SIG-M5 treated with dmso at 0.1 percent for 504 hours (cell line): Measurements from ENCODE around the gene RRAGC.
"Not testable (repeated sequence)": the region's sequence is repeated elsewhere in the genome, so short reads cannot be mapped to it uniquely, and the experiment has no call there.

Experiments
- DNase-seq: peaks from one replicate; lab custom pipeline; 2025; ENCODE audit not compliant: unreplicated experiment; lab: John Stamatoyannopoulos, UW

Gene RRAGC

DNA sequence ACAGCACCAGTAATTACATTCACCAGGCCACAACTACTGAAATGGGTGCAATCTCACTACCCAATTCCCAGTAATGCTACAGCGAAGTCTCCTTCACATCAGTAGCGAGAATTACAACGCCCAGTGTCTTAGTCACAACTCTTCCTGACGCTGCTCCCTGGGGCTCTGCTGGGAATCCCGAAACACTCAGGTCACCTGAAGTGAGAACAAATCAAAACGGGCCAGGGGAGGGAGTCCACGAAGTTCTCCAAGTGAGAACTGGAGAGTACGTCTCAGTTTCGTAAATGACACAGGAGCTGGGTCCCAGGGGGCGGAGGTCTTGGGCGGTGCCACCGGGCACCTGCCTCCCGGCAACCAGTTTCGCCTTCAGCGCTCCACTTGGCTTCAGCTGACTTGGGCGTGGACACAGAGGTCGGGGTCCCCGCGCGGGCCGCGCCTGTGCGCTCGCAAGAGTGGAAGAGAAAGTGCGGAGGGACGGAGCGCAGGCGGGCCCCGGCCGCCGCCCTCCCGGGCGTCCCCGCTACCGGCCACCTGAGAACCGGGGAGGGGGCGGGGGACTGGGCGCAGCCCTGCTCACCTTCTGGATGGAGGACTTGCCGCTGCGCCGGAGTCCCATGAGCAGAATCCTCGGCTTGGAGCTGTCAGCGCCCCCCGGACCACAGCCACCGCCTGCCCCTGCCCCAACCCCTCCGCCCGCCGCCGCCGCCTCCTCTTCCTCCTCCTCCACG lies 575 bp downstream of the RRAGC start:
- peak; percentile 20 for DNase-seq

GRCh38 chr1:38852780-38853179 lies 6.8 kb downstream of the RRAGC start:
- DNase-seq, result no peak

- DNase-seq, result peak; percentile 91
Measured at GRCh38 chr1:38848071-38848470, 11.5 kb downstream of the RRAGC start.

- DNase-seq, result no peak
Measured at GRCh38 chr1:38846210-38846609, 13.4 kb downstream of the RRAGC start.

- not testable (repeated sequence) for DNase-seq
Measured at GRCh38 chr1:38845088-38845487, 14.5 kb downstream of the RRAGC start.

DNA sequence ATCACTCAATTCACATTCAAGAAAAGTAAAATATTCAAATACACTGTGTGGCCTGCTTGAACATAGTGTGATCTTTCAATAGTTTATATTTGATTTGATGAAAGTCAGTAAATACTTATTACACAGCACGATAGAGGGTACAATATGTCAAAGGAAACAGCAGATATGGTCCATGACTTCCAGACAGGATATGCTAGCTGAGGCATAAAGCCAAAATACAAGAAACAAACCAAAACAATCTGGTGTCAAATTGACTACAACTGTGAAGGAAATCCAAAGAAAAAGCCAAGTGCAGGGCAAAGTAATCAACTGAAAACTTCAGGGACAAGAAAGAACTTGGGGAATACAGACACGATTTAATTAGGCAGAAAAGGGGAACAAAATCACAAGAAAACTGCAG lies 19.3 kb downstream of the RRAGC start:
- no peak for DNase-seq

GRCh38 chr1:38839363-38839762 lies 20.2 kb downstream of the RRAGC start:
- no peak for DNase-seq

GRCh38 chr1:38836316-38836715 lies 23.3 kb downstream of the RRAGC start:
- DNase-seq, result not testable (repeated sequence)

DNA sequence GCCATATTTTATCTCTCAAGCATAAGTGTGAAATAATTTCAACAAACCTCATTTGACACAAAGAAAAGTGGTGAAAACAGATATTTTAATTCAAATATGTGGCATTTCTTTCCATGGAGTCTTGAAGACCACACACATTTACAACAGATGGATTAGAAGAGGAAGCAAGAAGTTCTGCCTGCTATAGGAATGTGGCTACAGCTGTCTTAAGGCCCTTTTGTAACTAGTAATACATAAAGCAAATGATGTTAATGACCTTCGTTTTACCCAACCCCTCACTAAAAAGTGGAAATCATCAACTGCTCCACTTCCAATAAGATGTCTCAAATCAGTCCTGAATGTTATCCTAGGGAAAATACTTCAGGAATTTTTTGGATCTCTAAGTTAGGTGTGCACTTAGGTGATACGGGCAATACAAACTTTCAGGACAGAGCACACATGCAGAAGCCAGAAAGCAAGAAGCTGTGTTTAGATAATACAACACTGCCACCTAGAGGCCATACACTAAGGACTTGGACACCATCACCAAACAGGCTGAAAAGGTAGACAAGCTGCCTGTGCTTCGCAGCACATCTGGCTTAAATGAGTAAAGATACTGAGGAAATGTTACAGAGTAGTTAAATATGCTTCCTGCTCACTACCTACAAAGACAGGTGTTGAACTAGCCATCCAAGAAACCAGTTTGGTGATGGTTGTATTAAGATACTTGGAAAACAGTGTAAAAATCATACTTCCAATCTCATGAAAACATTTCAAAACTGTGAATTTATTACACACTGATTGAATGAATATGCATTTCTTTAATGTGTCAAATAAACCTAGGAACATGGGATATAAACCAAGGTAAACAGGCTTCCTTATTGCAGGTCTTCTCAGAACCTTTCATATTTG lies 24.4 kb downstream of the RRAGC start:
- peak; percentile 83 for DNase-seq

- DNase-seq, result peak; percentile 60
Measured at GRCh38 chr1:38834221-38834782, 25.3 kb downstream of the RRAGC start.

DNA sequence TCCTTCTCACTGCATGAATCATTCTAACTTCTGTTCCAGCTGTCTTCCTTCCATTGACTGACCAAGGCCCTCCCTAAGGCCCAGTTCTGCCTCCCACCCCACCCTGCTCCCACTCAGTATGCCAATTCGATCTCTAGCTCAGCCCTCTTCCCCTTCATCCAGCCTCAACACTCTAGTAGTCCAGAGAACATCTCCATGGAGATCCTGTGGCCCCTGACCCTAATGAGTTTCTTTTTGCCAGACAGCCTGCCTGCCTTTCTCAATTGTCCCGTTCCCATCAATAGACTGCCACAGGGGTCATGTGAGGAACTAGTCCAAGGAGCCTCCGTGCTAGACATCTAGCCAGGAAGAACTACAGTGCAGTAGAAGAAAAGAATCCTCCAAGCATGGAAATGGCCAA lies 26.4 kb downstream of the RRAGC start:
- no peak for DNase-seq

GRCh38 chr1:38832370-38832734 lies 27.2 kb downstream of the RRAGC start:
- DNase-seq, result no peak

GRCh38 chr1:38831731-38832369 lies 27.7 kb downstream of the RRAGC start:
- no peak for DNase-seq

DNA sequence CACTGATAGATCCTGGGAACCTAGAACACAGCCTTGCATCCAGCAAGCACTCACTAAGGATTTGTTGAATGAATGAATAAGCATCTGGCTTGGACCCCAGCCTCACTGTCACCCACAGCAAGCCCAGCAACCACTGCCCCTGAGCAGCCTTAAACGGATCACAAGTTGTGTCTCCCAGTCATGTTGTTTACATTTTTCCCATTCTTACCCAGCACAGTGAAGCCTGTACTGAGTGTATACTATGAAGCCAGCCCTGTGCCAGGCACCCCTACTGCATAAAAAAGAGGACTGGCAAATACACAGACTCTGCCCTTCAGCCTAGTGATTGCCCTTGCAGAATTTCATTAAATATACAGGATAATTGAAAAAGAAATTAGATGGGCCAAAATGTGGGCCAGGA lies 30.2 kb downstream of the RRAGC start:
- DNase-seq, result no peak

DNA sequence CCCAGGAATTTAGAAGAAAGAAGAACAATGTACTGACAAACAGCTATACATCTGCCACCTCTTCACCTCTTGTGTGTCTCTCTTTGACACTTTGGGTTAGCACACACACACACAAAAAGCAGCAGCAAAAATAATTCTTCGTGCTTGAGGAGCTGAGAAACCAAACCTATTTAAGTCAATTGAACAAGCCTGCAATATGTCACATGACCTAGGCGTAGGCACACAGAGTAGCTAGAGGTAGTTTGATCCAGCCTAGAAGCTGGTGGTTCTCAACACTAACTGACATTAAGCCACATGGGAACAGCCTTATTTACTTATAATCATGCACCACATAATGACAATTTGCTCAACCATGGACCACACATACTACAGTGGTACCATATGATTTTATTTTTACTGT lies 32.3 kb downstream of the RRAGC start:
- no peak for DNase-seq

DNA sequence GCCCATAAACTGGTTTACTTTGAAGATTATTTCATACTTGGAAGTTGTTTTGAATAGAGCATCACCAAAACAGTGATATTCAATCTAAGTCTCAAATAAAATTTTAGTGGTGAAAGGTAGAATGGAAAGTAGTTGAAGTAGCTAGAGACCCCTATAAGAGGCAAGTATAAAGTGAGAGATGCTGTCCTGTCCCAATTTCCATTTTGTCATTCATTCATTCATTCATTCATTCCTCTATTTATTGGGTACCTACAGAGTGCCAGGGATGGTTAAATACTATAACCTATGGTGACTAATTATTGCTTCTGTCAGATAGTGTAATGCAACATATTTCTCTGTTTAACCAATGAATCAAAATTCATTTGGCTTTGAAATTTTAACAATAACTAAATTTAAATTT lies 32.7 kb downstream of the RRAGC start:
- DNase-seq, result no peak

- DNase-seq, result no peak
Measured at GRCh38 chr1:38826262-38826661, 33.3 kb downstream of the RRAGC start.

DNA sequence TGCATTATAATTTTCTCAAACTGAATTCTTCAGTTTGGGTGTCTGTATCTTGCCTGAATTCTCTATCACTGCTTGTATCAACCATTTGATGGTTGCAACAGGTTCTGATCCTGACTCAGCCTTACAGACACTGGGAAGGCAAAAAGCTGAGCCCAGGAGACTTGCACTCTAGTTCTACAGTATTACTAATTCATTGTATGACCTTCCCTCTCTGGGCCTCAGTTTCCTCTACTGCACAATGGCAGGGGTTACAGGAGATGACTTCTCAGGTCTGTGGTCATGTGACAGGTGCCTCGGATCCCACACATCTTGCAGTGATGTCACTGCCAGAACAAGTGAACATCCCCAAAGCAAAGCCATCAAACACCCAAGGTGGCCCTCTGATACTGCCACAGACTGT lies 38.7 kb downstream of the RRAGC start:
- no peak for DNase-seq

GRCh38 chr1:38819516-38819915 lies 40.1 kb downstream of the RRAGC start:
- DNase-seq, result no peak

- no peak for DNase-seq
Measured at GRCh38 chr1:38819040-38819439, 40.5 kb downstream of the RRAGC start.

DNA sequence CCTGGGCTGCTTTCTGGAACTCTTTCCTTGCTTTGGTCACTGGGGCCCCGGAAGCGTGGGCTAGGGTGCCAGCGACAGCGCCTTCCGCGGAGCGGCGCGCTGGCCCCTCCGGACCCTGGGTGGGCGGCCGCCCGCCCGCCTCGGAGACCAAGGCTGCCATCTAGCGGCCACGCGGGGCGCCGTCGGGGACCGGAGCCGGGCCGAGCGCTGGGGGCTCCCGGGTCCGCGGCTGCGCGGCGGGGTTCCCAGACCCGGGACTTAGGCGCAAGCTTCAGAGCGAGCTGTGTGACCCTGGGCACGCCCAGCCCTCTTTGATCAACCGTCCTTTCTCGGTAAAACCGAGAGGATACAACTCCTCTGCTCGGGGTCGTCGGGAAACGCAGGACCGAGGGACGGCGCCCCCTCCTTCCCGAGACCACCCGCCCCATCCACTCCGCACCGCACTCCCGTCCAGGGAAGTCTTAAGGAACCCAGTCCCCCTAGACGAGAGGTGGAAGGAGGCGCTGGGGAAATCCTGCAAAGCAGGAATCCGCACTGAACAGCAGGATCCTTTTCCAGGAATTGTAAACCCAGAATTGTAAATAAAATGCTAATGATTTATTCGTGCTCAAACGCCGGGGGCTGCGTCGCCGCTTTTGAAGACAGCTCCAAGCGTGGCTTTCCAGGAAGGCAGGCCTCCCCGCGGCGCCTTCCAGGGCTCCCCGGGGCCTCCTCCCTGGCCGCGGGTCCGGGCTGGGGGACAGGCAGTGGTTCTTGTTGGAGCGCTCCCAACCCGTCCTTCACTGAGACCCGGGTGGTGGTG lies 41.2 kb downstream of the RRAGC start:
- DNase-seq, result no peak
